H1 (cell line): ENCODE results near the gene KLHL29. TPM values are rescaled to one million over a fixed set of nuclear protein-coding genes. Genes with fewer than 3 reads are reported as not detected.

Source experiments
- CHD7 ChIP-seq: fragments of 300-600 bp; sonication (generic); IDR thresholded peaks from 2 replicates; pipeline ENCODE4 v1.7.1; 2012; ENCODE audit warnings: low read length, moderate library complexity, mild to moderate bottlenecking, inconsistent platforms; ENCODE audit not compliant: insufficient replicate concordance
- FOSL1 ChIP-seq: IDR thresholded peaks from 2 replicates; pipeline ENCODE4 v1.6.1; 2011; ENCODE audit warnings: mild to moderate bottlenecking, low read depth, low read length, moderate library complexity; ENCODE audit not compliant: insufficient read depth
- TAF1 ChIP-seq: IDR thresholded peaks from 2 replicates; pipeline ENCODE4 v1.6.1; 2011; ENCODE audit warnings: mild to moderate bottlenecking, low read depth, low read length
- polyA plus RNA-seq, 7 experiments: library from polyadenylated mRNA; depleted of rRNA in 3 of 7; stranded (reverse) in 5 of 7; unstranded in 2 of 7; fragments of >200 nt in 5 of 7; fragments of 200-250 nt in 2 of 7; gene quantifications; 1 replicate in 5 of 7; 2 replicates in 1 of 7; 4 replicates in 1 of 7; pipeline versions ENCODE4 v1.2.1 to v1.2.3, GENCODE V29; 2011 to 2013; ENCODE audit warnings: missing spikeins in 2 of 7, mixed read lengths in 2 of 7
- total RNA-seq: library from RNA; stranded (reverse); fragmentation: NEBNext Ultra II Directional; extraction: Animal tissue kit (Norgen Biotek cat#: 25700); gene quantifications from 2 replicates; pipeline ENCODE4 v1.2.1, GENCODE V29; 2021

Gene KLHL29
- total and polyA plus RNA-seq, 2 of the 8 experiments (the other 6 are each of a cell fraction or from before 2014, with no cell fraction given), result 1.1 to 4.7 TPM

DNA sequence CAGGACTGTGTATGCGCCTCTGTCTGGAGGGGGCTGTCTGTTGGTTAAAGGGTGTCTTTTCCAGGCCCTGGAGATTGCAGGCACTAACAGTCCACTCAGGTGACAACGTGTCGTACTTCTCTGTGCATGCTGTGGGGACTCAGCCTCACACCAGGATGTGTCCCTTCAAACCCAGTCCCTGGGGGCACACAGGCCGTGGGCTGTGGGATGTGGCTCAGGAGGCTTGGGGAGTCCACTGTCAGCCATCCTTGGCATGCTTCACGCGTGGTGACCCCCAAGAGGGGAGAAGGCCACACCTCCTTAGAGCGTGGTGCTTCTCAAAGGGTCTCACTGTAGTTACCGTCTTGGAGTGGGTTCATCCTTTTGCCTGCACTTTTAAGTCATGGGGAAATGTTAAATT is 127.8 kb downstream of the KLHL29 start (continued):
- TF ChIP-seq CHD7, result no peak
- TF ChIP-seq FOSL1, result no peak
- no peak for TF ChIP-seq TAF1
